C1 segment of cervical spinal cord (tissue), 14 donors: Measurements from ENCODE around the gene PHF2.

Experiments used
- DNase-seq, 14 donors: peaks; one replicate each; lab custom pipeline; 2025; lab: John Stamatoyannopoulos, UW

The PHF2 gene

DNA sequence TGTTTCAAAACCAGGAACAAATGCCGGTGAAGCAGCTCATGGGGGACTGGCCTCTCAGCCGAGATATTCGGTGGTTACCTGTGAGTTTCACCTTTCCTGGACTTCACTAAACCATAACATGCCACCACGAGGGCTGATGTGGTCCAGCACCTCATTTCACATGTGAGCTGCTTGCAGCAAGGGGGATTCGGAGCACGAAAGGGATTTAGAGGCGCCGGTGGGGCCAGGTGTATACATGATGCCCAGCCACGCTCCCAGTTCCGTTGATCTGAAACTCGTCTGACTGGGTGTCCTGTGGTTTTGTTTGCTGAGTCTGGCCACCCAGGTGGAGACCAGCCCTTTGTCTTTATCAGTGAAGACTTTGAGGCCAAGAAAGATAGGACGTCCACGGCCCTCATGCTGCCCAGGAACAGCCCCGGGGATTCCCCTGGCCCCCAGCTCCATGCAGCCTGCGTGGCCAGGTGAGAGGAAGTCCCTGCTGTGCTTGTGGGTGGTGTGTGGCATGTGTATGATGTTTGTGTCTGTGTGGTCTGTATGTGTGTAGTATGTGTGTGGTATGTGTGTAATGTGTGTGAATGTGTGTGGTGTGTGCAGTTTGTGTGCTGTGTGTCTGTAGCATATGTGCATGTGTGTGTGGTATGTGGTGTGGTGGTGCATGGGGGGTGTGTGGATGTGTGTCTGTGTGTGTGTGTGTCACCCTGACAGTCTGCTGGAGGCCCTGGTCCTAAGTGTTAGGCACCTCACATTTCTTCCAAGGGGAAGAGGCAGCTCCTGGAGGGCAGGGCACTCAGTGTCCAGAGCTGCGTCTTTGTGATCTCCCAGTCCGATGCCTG is 23.4 kb downstream of the PHF2 start:
- peak in 1 of 14 donors; percentile 38 for DNase-seq

GRCh38 chr9:93600504-93600903 is 24.1 kb downstream of the PHF2 start:
- DNase-seq = no peak

DNA sequence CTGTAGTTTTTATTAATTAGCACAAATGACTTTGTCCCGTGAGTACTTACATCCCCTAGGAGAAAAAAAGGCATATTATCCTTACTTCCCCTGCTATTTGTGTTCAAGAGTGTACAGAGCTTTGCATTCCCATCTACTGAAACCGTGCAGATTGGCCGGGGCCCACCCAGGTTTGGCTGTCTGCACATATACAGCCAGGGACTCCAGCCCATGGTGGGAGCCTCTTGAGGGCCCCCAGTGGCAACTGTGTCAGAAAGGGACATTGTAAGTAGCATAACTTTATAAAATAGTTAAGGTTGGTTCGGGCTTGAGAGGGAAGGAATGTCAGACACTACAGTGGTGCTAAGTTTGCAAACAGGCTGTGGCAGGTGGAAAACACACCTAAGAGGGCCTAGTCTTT is 24.7 kb downstream of the PHF2 start:
- no peak for DNase-seq

- DNase-seq = peak in 1 of 14 donors; percentile 26
These were observed 25.3 kb downstream of the PHF2 start for GRCh38 chr9:93601666-93602065.

DNA sequence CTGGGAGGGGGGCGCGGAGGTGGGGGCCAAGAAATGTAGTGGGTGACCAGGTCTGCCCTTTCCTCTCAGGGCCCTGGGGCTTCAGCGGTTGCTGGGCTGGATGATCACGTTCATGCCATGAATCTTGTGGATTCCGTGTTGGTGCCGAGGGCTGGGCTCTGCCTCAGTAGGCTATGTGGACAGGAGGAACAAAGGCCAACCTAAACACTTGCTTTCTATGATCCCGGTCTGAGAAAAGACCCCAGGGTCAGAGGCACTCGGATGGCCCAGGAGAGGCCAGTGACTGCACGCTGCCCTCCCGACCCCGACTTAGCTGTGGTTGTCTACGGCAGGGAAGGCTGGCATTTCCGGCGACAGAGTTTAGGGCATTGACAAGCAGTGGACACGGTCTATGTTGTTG is 26.6 kb downstream of the PHF2 start:
- DNase-seq = no peak

DNA sequence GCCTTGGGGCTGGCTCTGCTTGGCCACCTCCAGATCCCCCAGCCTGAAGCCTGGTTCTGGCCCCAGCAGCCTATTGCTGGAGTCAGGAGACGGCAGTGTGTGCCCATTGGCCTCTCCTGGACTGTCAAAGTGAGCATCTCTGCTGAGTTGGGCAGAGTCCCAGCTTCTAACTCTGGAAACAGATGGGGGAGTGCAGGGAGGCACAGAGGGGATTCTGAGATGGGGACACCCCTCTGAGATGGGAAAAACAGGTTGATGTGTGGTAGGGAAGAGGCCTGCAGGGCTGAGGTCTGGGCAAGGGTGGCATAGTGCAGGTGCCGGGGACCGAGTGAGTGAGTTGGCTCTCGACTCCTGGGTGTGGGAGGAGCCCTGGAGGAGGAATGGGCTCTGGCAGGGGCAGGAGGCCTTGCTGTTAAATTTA is 27.5 kb downstream of the PHF2 start:
- peak in 1 of 14 donors; percentile 75 for DNase-seq

GRCh38 chr9:93606187-93606586 is 29.8 kb downstream of the PHF2 start:
- DNase-seq = no peak

DNA sequence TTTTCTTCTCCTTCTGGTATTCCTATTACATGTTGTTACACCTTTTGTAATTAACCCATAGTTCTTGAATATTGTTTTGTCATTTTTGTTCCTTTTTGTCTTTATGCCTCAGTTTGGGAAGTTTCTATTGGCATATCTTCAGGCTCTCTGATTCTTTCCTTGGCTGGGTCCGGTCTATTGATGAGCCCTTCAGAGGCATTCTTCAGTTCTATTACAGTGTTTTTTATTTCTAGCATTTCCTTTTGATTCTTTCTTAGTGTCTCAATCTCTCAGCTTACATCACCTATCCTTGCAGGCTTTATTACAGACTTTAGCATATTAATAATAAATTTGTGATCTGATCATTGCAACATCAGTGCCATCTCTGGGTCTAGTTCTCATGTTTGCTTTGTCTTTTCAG is 33.8 kb downstream of the PHF2 start:
- no peak for DNase-seq

- no peak for DNase-seq
These were observed 35.8 kb downstream of the PHF2 start for GRCh38 chr9:93612052-93612795.

DNA sequence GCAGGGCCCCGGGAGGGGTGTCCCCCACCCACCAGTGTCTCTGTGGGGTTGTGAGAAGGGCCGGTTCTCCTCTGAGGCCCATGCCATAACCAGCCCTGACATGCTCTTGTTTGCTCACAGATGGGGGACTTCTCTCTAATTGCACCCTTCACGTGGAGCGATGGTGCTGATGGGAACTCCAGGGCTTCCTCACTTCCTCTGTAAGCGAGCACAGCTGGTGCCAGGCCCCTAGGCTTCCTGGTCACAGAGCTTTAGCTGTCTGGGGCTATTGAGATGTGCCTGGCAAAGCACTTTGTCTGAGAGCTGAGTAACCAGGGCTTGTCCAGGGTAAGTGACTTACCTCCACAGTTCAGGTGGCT is 36.4 kb downstream of the PHF2 start:
- DNase-seq = no peak

DNA sequence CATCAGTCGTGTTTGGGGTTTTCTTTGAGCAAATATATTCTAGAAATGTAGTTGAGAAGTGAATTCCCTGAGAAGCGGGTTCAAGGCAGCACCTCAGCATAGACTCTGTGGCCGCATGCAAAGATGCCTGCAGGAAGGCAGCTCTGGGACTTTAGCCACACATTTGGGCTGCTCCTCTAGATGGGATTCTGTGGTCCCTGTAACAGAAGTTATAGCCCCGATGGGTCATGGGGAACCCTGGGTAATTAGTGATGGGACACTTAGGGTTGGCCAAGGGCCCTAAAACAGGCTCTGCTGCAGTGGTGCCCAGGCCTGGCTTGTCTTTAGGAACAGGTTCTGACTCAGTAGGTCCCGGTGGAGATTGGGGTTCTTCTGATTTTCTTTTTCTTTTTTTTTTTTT is 36.8 kb downstream of the PHF2 start:
- DNase-seq = no peak

DNA sequence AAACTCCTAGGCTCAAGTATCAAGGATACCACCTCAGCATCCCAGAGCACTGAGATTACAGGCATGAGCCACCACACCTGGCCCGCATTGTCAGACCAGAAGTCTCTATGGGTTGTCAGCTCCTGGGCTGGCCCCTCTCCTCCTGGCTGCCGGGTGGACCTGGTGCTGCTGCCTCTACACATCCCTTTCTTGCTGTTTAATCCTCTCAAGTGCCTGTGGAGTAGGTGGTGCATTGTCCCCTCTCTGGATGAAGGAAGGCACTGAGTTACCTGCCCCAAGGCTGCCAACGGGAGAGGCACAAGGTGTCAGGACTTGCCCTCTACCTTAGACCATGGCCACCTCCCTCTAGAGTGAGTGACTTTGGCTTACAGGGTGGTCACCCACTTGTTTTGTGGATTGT is 37.4 kb downstream of the PHF2 start:
- no peak for DNase-seq

DNA sequence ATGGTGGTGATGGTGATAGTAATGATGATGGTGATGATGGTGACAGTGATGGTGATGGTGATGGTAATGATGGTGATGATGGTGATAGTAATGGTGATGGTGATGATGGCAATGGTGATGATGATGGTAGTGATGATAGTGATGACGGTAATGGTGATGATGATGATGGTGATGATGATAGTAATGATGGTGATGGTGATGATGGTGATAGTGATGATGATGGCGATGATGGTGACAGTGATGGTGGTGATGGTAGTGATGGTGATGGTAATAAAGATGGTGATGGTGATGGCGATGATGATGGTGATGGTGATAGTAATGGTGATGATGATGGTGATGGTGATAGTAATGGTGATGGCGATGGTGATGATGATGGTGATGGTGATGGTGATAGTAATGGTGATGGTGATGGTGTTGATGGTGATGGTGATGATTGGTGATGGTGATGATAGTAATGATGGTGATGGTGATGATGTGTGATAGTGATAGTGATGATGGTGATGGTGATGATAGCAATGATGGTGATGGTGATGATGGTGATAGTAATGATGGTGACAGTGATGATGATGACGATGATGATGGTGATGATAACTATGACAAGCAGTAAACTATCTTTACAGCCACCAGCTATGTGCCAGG is 38.6 kb downstream of the PHF2 start:
- no peak for DNase-seq

DNA sequence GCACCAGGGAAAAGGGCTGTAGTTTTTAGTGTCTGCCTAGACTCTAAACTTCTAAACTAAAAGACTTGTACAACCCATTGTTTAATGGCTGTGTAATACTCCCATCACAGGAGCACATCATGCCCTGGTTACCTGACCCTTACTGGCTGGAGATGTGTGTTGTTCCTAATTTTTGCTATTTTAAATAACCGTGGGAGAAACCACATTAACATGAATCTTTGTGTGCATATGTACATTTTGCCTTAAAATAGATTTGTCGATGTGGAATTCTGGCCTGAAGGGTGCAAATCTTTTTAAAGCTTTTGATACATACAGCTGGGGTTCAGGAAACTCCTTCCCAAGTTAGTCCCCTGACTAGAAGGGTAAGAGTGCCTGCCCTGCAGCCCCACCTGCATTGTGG is 39.7 kb downstream of the PHF2 start:
- no peak for DNase-seq

DNA sequence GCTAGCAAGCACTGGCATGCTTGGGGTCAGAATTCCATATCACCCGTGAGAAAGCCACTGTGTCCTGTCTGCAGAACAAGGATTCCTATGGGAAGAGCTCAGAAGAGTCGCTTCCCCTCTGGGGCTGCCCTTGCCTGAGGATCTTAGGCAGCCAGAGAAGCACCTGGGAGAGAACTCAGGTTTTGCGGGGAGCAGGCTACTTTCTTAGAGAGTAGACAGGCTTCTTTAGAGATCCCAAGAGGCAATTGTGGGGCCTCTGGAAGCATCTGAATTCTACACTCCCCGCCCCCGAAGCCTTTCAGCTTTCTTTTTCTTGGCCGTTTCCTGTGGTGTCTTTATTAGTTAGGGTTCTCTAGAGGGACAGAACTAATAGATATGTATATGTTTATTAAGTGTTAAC is 40.9 kb downstream of the PHF2 start:
- no peak for DNase-seq

GRCh38 chr9:93619272-93619775 is 42.9 kb downstream of the PHF2 start:
- DNase-seq = no peak

DNA sequence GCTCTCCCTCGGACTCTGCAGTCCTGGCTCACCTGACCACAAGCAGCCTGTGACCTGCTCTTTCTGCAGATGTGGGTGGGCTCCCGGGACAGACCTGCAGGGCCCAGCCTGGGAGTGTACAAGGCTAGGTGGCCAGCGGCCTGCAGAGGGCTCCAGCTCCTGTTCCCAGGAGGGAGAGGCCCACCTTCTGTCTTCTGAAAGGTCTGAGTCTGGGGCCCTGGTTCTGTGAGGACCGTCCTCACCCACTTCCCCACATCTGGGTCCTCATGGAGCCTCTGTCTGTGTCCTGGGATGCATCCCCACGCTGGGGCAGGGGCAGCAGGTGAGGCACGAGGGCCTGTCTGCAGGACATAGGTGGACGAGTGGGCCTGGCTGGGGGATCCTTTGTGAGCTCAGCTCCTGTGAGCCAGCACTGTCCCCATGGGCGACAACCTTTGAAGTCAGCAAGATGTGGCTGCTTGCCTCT is 43.7 kb downstream of the PHF2 start:
- DNase-seq = no peak

DNA sequence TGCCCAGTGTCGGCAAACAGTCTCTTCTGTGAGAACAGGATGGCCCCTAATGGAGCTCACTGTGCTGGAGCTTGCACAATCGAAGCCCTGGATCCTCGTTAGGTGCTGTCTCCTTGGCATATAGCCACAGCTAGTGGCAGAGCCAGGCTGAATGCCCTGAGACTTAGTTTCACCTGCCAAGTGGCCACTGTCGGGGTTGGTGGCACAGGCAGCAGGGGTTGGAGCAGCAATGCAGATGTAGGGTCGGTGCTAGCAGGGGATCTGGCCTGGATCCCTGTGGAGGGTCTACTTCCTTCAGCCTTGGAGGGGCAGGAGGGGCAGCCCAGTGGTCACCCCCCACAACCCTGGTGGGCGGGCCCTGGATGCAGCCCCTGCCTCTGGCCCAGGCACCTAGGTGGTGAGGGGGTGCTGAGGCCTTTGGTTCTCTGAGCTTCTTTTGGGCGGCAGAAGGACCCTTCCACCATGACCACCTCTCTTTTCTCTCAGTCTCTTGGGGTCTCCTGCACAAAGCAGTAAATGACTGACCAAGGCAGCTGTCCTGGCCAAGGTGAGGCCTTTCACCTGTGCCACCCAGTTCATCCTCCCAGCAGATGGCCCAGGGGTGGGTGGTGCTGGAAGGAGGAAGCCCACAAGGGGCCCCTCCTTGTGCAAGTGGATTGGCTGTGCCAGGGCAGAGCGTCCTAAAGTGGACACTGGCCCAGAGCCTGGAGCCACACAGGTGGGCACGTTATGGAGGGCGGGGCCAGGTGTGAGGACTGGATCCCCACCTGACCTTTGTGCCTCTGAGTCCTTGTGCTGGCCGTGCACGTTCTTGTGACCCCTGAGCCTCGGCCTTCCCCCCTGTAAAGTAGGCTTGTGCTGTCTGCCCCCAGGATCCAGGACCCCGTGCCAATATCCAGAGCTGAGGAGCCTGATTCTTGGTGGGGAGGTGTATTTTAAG is 44.8 kb downstream of the PHF2 start:
- peak in 1 of 14 donors; percentile 57 for DNase-seq

DNA sequence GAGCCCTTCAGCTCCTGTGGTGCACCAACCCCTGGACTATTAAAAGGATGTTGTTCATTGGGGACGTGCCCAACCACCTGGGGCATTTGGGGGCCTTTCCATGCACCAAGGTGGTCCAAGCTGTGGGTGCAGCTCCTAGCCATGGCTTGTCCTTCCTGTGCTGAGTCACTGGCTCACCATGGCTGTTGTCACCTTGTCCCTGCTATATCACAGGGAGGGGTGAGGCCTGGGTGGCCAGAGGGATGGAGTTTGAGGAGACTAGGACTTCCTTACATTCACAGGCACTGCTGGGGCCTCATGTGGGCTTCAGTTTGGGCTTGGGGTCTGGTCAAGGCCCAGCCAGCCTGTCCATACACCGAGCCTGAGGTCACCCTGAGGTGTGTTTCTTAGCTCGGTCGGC is 45.5 kb downstream of the PHF2 start:
- DNase-seq = no peak

GRCh38 chr9:93622691-93623090 is 46.3 kb downstream of the PHF2 start:
- no peak for DNase-seq

DNA sequence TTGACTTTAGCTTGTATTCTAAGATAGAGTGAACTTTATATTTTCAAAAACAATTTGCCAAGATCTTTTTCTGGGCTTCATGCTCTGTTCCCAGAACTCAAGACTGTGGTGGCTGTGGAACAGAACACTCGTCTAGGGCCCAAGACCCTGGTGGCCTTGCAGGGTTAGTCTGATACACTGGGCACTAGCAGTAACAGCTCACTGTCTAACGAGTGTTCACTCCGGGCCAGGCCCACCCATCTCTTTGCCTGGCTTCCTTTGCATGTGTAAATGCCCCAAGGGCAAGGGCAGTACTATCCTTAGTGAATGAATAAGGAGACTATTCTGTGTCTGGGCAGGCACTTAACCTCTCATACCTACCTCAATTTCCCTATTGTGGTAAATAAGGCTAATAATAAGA is 47.4 kb downstream of the PHF2 start:
- no peak for DNase-seq
